NCI-H226 (cell line): Measurements from ENCODE around the gene TMEM154.
A peak's percentile ranks its signal among the peaks of the same experiment; 100 is the strongest.

ENCODE experiments used
- DNase-seq: peaks from one replicate; pipeline ENCODE4 v3.0.0-alpha.2; 2015

TMEM154 gene

GRCh38 chr4:152693871-152694270, 14.1 kb upstream of the TMEM154 start:
- DNase-seq = no peak

DNA sequence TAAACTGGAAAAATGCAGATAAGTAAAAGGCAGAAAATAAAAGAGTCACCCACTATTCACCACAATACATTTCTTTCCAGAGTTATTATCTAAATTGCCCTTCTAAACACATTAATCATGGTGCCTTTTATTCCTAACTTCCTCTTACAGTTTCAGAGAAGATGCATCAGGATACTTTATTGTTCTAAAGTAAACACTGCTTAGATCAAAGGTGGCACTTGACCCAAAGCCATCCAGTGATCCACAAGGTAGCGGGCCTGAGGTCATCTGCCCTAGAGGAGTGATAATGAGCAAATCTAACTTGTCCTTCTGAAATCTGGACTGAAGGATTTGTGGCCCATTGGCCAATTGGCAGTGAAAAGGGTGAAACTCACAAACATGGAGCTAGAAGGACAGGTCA, 12.0 kb upstream of the TMEM154 start:
- no peak for DNase-seq

- no peak for DNase-seq
Measured at GRCh38 chr4:152690706-152691651, 11.2 kb upstream of the TMEM154 start.

GRCh38 chr4:152689615-152690501, 10.1 kb upstream of the TMEM154 start:
- DNase-seq = no peak

DNA sequence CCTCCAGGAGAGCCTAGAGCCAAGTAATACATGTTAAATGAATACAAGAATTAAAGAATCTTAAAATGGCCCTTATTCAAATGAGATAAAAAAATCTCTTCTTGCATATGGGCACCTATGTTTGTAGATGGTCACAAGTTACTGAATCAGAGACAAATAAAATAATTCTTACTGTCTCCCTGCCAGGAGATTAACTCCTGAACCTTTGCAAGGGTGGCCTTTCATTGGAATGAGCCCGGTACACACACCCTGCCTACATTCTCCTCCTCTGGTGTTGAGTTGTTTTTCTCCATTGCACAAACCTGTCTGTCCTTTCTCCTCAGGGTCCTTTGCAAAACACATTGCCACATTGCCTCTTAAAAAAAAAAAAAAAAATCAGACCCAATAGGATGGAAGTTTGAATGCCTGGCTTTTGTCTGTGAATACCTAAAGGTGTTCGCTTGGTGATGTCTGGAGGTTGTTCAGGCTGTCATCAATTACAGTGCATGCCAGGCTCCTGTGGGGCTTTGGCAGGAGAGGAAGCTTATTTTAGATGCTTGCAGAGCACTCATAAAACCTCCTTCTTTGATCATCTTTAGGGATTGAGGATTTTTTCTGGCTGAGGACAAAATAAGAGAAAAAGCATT, 8.3 kb upstream of the TMEM154 start:
- DNase-seq = no peak

DNA sequence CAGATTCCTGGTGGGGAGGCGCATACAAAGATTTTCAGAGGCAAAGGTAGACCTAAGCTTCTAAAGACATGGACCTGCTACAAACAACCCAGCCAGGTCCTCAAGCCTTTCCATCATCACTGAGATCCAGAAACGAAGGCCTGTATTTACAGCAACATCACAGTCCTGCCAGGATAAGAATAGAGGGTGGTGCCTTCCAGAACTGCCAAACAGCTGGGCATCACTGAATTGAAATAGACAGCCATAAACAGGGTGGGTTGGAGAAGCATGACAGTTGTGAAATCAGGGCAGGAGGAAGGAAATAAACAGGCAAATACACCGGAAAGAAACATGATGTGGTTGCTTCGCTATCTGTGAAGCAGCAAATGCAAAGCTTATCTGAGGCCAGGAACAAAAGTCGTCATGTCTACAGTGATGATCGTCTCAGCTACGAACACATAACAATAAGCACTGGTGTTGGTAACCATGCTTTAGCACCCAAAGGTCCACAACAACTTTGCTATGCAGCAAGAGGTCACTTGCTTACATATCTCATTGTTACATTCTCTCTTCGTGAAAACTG, 6.7 kb upstream of the TMEM154 start:
- DNase-seq = no peak

DNA sequence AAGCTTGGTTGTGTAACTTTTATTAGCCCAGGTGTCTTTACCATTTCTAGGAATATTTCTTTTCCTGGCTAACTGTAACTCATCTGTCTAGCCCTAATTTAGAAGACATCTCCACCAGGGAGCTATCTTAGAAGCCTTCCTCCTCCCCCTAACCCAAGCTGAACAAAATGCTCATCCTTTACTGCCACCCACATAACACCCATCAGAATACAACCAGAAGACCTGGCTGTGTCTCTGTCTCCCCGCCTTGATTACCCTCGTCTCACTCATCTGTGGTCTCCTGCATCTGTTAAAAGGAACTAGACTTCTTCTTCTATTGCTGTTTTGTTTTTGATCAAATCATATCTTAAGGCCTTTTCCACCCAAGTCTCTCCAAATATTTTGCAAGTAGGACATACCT, 4.8 kb upstream of the TMEM154 start:
- DNase-seq = no peak

DNA sequence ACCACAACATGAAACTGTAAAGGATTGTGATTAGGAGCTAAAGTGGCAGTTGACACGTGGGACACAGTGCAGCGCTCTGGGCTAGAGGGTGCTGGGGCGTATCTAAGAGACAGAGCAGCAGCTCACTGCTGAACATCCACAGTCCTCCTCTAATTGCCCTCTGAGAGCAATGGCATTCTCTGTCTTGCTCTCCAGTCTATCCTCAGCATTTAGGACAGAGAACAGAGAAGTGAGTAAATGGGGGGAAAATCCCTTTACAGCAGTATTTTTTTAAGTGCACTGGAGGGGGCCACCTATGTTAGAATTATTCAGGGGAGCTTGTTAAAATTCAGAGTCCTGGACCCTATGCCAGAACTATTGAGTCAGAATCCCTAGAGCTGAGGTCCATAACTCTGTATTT, 4.2 kb upstream of the TMEM154 start:
- no peak for DNase-seq

DNA sequence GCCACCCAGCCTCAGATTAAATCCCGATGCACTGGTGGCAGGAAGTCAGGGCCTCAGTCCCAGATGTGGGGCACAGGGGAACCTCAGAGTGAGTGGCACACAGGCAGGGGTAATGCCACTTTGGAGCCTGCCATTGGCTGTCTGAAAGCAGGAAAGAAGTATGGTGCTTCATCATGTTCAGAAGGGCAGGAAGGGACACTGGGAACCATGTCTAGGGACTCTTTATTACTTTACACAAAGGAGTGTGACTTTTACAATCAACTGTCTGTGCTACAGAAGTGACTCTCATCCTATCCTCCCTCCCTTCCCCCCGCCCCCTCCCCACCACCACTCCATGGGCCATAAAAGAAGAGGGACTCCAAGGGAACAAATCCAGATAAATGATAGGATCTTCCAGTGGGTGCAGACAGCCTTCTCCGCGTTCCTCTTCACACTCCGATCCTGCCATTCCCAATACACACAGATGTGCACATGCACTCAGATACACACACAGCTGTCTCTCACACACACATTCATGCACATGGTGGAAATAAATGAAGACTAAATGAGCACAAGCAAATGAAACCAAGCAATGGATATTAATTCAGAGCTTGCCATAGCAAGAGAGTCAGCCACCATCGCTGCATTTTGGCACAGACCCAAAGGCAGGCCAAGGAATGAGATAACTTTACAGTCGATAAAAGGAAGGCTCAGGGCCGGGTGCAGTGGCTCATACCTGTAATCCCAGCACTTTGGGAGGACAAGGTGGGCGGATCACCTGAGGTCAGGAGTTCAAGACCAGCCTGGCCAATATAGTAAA, 2.5 kb upstream of the TMEM154 start:
- DNase-seq = no peak

DNA sequence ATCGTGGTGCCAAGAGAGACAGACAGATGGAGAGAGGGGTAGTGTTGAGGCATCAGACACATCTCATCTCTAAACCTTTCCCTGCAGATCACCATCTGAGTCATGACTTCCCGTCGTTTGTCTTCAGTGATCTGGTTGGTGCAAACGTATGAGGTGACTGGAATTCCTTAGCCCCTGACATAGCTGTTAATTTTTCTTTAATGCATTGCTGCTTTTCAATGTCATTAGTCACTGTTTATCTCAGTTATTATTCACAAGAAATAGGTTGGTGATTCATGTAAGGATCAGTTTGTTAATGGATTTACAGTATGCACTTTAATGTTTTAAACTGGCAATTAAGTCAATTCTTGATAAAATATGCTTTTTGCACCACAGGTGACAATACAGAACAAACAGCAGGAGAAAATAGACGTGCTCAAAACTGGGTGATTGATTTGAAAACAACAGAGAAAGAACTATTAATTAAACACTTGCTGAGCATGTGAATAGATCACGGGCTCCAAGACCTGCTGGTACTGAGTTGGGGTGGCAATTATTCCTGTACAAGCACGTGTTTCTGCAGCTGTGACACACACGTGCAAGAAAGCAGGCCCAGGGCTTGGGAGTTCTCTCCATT, 1.3 kb upstream of the TMEM154 start:
- peak; percentile 90 for DNase-seq

GRCh38 chr4:152678841-152679240, 956 bp downstream of the TMEM154 start:
- no peak for DNase-seq

GRCh38 chr4:152677117-152677516, 2.7 kb downstream of the TMEM154 start:
- DNase-seq = no peak

GRCh38 chr4:152676052-152676854, 3.5 kb downstream of the TMEM154 start:
- DNase-seq = no peak

DNA sequence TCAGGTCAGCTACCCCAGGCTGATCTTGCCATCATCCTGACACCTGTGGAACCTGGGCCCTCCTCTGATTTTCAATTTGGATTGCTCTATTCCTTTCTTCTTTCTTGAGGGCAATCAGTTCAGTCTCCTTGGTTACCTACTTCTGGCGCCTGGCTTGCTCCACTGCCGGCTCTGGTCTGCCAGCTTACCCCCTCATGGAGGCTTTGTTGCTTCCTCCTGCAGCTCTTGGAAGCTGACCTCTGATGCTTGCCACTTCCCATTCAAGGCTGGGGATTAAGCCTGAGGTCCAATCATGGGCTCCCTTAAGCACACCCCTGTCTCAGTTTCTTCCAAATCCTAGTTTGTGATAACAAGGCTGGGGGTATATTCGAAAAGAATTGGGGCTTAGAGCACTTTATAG, 5.4 kb downstream of the TMEM154 start:
- DNase-seq = no peak

DNA sequence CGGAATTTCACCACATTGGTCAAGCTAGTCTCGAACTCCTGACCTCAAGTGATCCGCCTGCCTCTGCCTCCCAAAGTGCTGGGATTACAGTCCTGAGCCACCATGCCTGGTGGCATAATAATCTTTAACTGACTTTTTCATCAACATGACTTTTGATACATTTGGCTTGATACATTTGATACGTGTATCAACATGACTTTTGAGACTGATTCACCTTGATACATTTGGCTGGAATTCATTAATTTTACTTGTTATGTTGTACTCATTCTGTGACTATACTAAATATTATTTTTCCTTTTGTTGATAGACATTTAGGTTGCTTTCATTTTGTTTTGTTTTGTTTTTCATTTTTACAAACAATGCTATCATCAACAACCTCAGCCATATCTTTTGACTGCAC, 6.3 kb downstream of the TMEM154 start:
- no peak for DNase-seq

DNA sequence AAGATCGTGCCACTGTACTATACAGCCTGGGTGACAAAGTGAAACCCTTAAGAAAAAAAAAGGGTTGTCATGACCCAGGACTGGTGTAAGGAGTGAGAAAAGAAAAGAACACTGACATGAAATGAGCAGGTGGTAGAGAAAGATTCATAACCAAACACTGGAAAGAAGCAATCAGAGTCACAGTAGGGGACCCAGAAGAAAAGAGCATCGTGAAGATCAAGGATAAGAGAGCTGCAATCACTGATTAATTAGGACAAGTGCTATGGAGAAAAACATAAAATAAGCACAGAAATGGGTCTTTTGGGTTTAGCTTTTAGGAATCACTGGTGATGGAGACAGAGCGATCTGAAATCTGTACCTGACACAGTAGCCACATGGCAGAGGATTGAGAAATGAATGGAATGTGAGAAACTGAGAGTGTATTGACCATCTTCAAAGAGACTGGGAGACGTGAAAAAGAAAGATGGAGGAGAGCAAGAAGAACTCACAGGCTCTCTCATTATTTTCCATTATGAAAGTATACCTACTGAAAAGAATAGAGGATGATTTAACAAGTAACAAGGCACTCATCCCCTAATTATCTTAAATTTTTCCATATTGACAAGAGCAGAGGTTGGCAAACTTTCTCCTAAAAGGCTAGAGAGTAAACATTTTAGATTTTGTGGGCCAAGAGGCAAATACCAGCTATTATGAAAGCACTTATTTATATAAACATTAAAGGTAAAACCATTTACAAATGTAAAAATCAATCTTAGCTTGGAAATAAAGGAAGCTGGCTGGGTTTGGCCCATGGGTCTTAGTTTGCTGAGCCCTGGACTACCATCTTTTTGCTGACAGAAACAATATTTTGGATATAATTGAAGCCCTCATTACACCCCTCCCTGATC, 7.3 kb downstream of the TMEM154 start:
- no peak for DNase-seq

- DNase-seq = no peak
Measured at GRCh38 chr4:152668338-152668964, 11.3 kb downstream of the TMEM154 start.

- DNase-seq = no peak
Measured at GRCh38 chr4:152667781-152668180, 12.0 kb downstream of the TMEM154 start.

DNA sequence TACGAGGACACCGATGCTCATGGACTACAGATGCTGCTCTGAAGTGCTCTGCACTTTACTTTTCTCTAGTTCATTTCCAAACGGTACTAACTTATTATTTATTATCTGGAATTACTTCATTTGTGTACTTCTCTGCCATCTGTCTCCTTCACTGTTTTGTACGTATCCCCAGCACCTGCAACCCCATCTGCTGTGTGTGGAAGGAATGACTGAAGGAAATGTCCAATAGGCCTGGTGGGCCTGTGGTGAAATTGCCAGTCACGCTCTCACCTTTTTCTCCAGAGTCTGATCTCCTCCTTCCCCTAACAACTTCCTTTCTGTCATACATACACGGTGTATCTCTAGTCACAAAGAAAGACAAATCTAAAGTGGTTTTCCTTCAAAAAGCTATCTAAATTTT, 12.9 kb downstream of the TMEM154 start:
- DNase-seq = no peak
